Muscle layer of duodenum (tissue), 2 donors: ENCODE data around the gene VSIG10L.

ENCODE experiments used
- H3K27ac ChIP-seq: one replicate; pipeline ENCODE4 v1.7.0; 2013; ENCODE audit warnings: mild to moderate bottlenecking, low read length
- H3K27me3 ChIP-seq: one replicate; pipeline ENCODE4 v1.7.0; 2013; ENCODE audit warnings: low read depth, mild to moderate bottlenecking, control low read depth, low read length
- H3K36me3 ChIP-seq, 2 donors: one replicate each; pipeline ENCODE4 v1.7.0; 2013; ENCODE audit warnings: low read length in 2 of 2, control low read depth in 1 of 2, mild to moderate bottlenecking in 1 of 2; ENCODE audit not compliant: insufficient read depth in 2 of 2, control insufficient read depth in 1 of 2
- H3K4me1 ChIP-seq, 2 donors: one replicate each; pipeline ENCODE4 v1.7.0; 2013; ENCODE audit warnings: low read length in 2 of 2, mild to moderate bottlenecking in 2 of 2, control low read depth in 1 of 2, moderate library complexity in 1 of 2; ENCODE audit not compliant: insufficient read depth in 2 of 2, control insufficient read depth in 1 of 2
- H3K4me3 ChIP-seq, 2 donors: one replicate each; pipeline ENCODE4 v1.7.0; 2013; ENCODE audit warnings: low read length in 2 of 2, low read depth in 1 of 2, mild to moderate bottlenecking in 1 of 2
- H3K9me3 ChIP-seq, 2 donors: one replicate each; pipeline ENCODE4 v1.7.0; 2013; ENCODE audit warnings: low read length in 2 of 2, control low read depth in 1 of 2, mild to moderate bottlenecking in 1 of 2; ENCODE audit not compliant: control insufficient read depth in 1 of 2
- donor health status: healthy.

VSIG10L gene

GRCh38 chr19:51346742-51347141 lies 4.8 kb upstream of the VSIG10L start:
- no peaks in the 10 kb centered on the region for H3K27me3 ChIP-seq
- no peak overlapping the region for H3K4me3 ChIP-seq
- peaks cover 15 to 45% of the 10 kb centered on the region in 2 donors for H3K36me3 ChIP-seq
- H3K27ac ChIP-seq: no peak overlapping the region
- H3K4me1 ChIP-seq: no peaks in the 10 kb centered on the region
- no peaks in the 10 kb centered on the region for H3K9me3 ChIP-seq

DNA sequence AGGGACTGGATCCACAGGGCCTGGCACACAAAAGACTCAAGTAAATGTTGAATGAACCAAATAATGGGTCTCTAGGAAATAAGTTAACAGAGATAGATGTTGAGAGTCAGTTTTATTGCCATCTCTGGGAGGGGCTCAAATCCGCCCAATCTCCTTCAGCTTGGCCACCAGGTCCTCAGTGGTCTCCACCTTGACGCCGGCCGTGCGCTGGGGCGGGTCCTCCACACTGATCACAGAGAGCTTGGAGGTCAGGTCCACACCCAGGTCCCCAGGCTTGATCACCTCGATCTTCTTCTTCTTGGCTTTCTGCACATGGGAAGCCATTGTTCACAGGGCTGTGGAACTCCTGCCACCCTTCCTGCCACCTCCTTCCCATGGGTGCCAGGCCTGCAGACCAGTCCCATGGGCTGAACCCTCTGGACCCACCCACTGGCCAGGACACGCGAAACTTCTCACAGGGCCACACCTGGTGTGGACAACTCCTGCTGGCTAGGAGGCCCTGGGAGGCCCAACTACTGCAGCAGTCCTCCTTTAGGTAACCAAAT lies 3.2 kb upstream of the VSIG10L start:
- no peak overlapping the region for H3K27ac ChIP-seq
- peaks cover 0 to 7% of the 10 kb centered on the region in 2 donors for H3K4me1 ChIP-seq
- no peaks in the 10 kb centered on the region for H3K9me3 ChIP-seq
- no peaks in the 10 kb centered on the region for H3K27me3 ChIP-seq
- H3K36me3 ChIP-seq: peaks cover 9 to 29% of the 10 kb centered on the region in 2 donors
- H3K4me3 ChIP-seq: no peak overlapping the region

DNA sequence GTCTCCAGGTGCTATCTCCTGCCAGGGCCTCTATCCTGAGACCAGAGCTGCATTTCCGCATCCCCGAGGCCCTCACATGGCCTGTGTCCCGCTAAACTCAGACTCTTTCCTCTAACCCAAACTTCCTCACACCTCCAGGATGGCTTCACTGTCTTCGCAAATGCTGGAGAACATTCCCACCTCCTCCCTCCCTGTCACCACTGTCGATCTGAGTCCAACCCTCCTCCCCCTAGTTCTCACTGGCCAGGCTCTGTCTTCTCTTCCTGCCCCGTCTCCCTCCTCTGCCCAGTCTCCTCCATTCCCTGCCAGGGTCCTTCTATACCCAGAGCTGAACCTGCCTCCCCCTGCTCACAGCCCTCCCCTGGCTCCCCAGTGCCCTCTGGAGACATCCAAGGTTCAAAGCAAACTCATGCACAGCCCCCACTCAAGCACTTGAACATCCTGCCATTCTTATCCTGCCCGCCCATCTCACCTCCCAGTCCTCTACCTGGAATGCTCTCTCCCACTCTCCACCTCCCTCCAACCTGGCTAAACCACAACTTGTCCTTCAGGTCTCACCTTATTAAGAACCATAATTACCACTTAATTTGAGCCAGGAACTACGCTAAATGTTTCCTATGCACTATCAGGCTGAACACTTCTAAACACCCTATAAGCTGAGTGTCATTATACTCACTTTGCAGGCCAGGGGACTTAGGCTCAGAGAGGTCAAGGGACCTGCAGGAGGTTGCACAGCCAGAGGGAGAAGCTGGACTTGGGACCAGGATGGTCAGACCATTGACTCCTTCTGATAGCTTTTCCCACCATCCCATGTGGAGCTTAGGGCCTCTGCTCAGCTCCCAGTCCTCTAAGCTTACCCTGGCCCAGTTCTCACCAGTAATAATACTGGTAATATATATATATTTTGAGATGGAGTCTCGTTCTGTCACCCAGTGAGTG lies 961 bp upstream of the VSIG10L start:
- peaks cover 6 to 24% of the 10 kb centered on the region in 2 donors for H3K36me3 ChIP-seq
- no peaks in the 10 kb centered on the region for H3K9me3 ChIP-seq
- H3K4me1 ChIP-seq: peaks cover 3 to 21% of the 10 kb centered on the region in 2 donors
- H3K27ac ChIP-seq: no peak overlapping the region
- H3K4me3 ChIP-seq: no peak overlapping the region
- no peaks in the 10 kb centered on the region for H3K27me3 ChIP-seq

GRCh38 chr19:51341066-51341465 lies 873 bp downstream of the VSIG10L start:
- Histone ChIP-seq H3K36me3 (peaks cover 0 to 10% of the 10 kb centered on the region in 2 donors), H3K4me3 (no peak overlapping the region), H3K4me1 (peaks cover 3 to 21% of the 10 kb centered on the region in 2 donors), H3K27ac (no peak overlapping the region), H3K27me3 (no peaks in the 10 kb centered on the region), H3K9me3 (no peaks in the 10 kb centered on the region)

DNA sequence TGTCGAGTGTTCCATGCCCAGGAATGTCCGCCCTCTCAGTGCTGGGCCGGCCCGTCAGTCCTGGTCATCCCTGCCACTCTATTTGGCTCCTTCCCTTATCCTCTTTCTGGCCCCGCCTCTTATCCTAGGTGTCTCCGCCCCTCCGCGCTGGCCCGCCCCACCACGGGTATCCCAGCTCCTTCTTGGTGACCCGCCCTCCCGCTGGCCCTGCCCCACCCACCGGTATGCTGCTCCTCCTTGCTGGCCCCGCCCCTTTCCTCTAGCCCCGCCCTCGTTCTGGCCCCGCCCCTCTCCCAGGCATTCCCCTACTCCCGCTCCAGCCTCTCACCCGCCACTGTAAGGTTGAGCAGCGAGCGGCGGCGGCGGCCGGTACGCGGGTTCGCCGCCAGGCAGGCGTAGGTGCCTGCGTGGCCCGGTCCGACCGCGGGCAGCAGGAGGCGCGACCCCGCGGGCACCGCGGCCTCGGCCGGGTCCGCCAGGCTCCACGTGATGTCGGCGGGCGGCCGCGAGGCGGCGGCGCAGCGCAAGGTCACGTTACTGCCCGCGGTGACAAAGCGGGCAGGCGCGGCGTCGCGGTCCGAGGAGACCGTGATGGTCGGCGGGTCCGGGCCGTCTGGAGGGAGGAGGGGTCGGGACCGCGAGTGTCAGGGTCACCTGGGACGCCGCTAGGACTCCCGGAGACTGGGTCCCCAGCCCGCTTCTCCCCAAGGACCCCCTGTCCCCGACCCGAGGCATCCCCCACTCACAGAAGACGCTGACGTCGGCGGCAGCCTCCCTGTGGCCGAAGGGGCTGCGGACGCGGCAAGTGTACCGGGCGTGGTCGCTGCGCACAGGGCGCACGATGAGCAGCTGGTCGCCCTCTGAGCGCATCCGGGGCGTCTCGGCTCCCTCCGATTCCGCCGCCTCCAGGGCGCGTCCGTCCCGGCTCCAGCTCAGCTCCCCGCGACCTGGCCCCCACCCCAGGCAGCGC lies 2.0 kb downstream of the VSIG10L start:
- peak overlapping the region; percentile 70 to 71 for H3K4me3 ChIP-seq
- H3K36me3 ChIP-seq: peaks cover 0 to 4% of the 10 kb centered on the region in 2 donors
- H3K27ac ChIP-seq: no peak overlapping the region
- H3K27me3 ChIP-seq: no peaks in the 10 kb centered on the region
- no peaks in the 10 kb centered on the region for H3K9me3 ChIP-seq
- peaks cover 3 to 21% of the 10 kb centered on the region in 2 donors for H3K4me1 ChIP-seq

DNA sequence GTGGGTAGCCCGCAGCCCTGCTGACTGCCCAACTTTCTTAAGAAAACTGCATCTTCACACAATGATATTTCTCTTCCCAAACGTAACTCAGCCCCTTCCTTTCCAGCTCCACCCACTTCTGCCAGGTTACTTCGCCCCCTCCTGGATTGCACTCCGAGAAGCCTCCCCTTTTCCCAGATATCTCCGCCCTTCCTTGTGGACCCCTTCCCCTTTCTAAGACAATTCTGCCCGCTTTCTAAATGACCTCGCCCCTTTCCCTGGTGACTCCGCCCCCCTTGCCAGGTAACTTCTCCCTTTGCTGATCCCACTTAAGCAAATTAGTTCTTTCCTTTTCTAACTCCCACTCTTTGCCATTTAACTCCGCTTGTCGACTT lies 2.6 kb downstream of the VSIG10L start:
- H3K4me3 ChIP-seq: peak overlapping the region; percentile 70 to 71
- H3K4me1 ChIP-seq: peaks cover 3 to 21% of the 10 kb centered on the region in 2 donors

GRCh38 chr19:51338563-51339312 lies 3.2 kb downstream of the VSIG10L start:
- no peak overlapping the region for H3K27ac ChIP-seq
- no peaks in the 10 kb centered on the region for H3K9me3 ChIP-seq
- H3K27me3 ChIP-seq: no peaks in the 10 kb centered on the region
- no peaks in the 10 kb centered on the region for H3K36me3 ChIP-seq
- peaks cover 3 to 21% of the 10 kb centered on the region in 2 donors for H3K4me1 ChIP-seq
- peak overlapping the region; percentile 70 to 71 for H3K4me3 ChIP-seq

More for the DNA sequence above, 2.6 kb downstream of the VSIG10L start:
- Histone ChIP-seq H3K9me3 (no peaks in the 10 kb centered on the region), H3K27ac (no peak overlapping the region), H3K27me3 (no peaks in the 10 kb centered on the region), H3K36me3 (no peaks in the 10 kb centered on the region)

DNA sequence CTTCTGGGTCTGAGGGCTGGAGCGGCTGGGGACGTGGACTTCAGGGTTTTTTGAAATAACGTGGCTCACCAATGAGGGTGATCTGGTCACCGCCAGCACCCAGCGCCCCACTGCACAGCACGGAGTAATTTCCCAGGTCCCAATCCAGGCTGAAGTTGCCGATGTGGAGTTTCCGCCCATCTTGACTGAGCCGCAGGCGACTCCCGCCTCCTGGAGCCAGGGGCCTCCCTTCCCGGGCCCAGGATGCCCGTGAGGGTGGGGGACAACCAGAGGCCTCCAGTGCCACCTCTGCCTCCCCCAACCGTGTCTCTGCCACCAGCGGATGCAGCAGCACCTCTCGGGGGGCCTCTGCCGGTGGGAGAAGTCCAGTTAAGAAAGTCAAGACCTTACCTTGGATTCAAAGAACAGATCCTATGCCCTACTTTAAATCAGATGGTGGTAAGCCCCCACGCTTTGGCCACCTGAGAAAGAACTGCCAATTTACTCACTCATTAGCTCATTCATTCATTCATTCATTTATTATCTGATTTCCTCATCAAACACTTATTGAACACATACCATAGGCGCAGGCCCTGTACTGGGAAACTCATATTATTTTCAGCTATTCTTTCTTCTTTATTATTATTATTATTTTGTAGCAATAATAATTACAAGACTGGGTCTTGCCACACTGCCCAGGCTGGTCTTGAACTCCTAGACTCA lies 3.9 kb downstream of the VSIG10L start:
- Histone ChIP-seq H3K36me3 (no peaks in the 10 kb centered on the region), H3K27ac (no peak overlapping the region), H3K4me3 (no peak overlapping the region), H3K9me3 (no peaks in the 10 kb centered on the region), H3K27me3 (no peaks in the 10 kb centered on the region), H3K4me1 (peaks cover 3 to 21% of the 10 kb centered on the region in 2 donors)

GRCh38 chr19:51337141-51337860 lies 4.6 kb downstream of the VSIG10L start:
- H3K9me3 ChIP-seq: no peaks in the 10 kb centered on the region
- peaks cover 0 to 3% of the 10 kb centered on the region in 2 donors for H3K36me3 ChIP-seq
- no peaks in the 10 kb centered on the region for H3K27me3 ChIP-seq
- H3K4me3 ChIP-seq: no peak overlapping the region
- H3K4me1 ChIP-seq: peaks cover 3 to 21% of the 10 kb centered on the region in 2 donors
- no peak overlapping the region for H3K27ac ChIP-seq
